A549 (cell line): ENCODE data around the gene ZNF423. TPM values are rescaled to one million over a fixed set of nuclear protein-coding genes. Genes with fewer than 3 reads are reported as not detected.

ENCODE experiments used
- ATAC-seq, 2 experiments: fragments of 200-7000 bp in 1 of 2; fragments of >200 bp in 1 of 2; cut with Nextera tagmentation in 1 of 2; cut with Tn5 transposase in 1 of 2; 3 replicates each; pipeline versions ENCODE4 v1.8.0 to v1.9.1; 2018 to 2020; ENCODE audit warnings: mild to moderate bottlenecking in 1 of 2, moderate library complexity in 1 of 2
- CTCF ChIA-PET: fragments of 300-600 bp; sonication (Branson Sonifier 250); formaldehyde crosslinking; extraction: SDS; loops from one replicate; lab custom pipeline; 2021; ENCODE audit warnings: antibody characterized with exemption, inconsistent platforms; lab: Yijun Ruan, JAX
- POLR2A ChIA-PET: fragments of 350-600 bp; formaldehyde crosslinking; extraction: SDS; loops from one replicate; lab custom pipeline; 2021; ENCODE audit warnings: antibody characterized with exemption, inconsistent platforms; lab: Yijun Ruan, JAX
- DNase-seq, 2 experiments: peaks; one replicate each; pipeline versions ENCODE4 v3.0.0 to v3.0.0-alpha.2; 2011 to 2016; ENCODE audit warnings: low read depth in 1 of 2, low spot score in 1 of 2
- FAIRE-seq: peaks from 2 replicates; lab custom pipeline; 2011; peaks lifted over from hg19 to GRCh38; lab: Jason Lieb, UNC
- H3K27ac ChIP-seq, 2 experiments: fragments of >200 bp; sonication (Bioruptor Twin); formaldehyde crosslinking; 3 replicates each; pipeline ENCODE4 v1.5.1; 2016 to 2017
- H3K4me1 ChIP-seq: fragments of >200 bp; sonication (Bioruptor Twin); formaldehyde crosslinking; 3 replicates; pipeline ENCODE4 v1.6.1; 2016
- H3K4me2 ChIP-seq: fragments of >200 bp; sonication (Bioruptor Twin); formaldehyde crosslinking; 3 replicates; pipeline ENCODE4 v1.6.1; 2016
- H3K4me3 ChIP-seq: fragments of >200 bp; sonication (Bioruptor Twin); formaldehyde crosslinking; 3 replicates; pipeline ENCODE4 v1.5.1; 2016
- H3K9me3 ChIP-seq: fragments of >200 bp; sonication (Bioruptor Twin); formaldehyde crosslinking; 3 replicates; pipeline ENCODE4 v1.6.1; 2016
- BHLHE40 ChIP-seq: IDR thresholded peaks from 2 replicates; pipeline ENCODE4 v1.6.1; 2012; ENCODE audit warnings: low read depth, low read length, inconsistent platforms
- CEBPB ChIP-seq, 2 experiments: fragments of >200 bp in 1 of 2; sonication (Bioruptor Twin) in 1 of 2; formaldehyde crosslinking in 1 of 2; IDR thresholded peaks; 2 replicates each; pipeline ENCODE4 v1.6.1; 2012 to 2016
- EHF ChIP-seq: fragments of 250-450 bp; sonication (Bioruptor Pico); IDR thresholded peaks from 2 replicates; pipeline ENCODE4 v1.5.0; 2020; ENCODE audit warnings: mild to moderate bottlenecking
- FOSB ChIP-seq: fragments of 250-450 bp; sonication (Bioruptor Pico); IDR thresholded peaks from 2 replicates; pipeline ENCODE4 v1.5.0; 2020; ENCODE audit warnings: mild to moderate bottlenecking, moderate library complexity
- HDAC2 ChIP-seq: fragments of 200-600 bp; sonication (generic); IDR thresholded peaks from 2 replicates; pipeline ENCODE4 v1.6.1; 2016
- HES2 ChIP-seq: fragments of >200 bp; sonication (Bioruptor Twin); formaldehyde crosslinking; IDR thresholded peaks from 2 replicates; pipeline ENCODE4 v1.6.1; 2016
- HEYL ChIP-seq: fragments of 250-450 bp; sonication (Bioruptor Pico); IDR thresholded peaks from 2 replicates; pipeline ENCODE4 v1.8.0; 2021; ENCODE audit warnings: mild to moderate bottlenecking, moderate library complexity
- KDM1A ChIP-seq: fragments of 200-600 bp; sonication (generic); IDR thresholded peaks from 2 replicates; pipeline ENCODE4 v1.6.1; 2016; ENCODE audit warnings: low read depth, mild to moderate bottlenecking
- KDM5A ChIP-seq: fragments of 200-600 bp; sonication (generic); IDR thresholded peaks from 2 replicates; pipeline ENCODE4 v1.6.1; 2016; ENCODE audit warnings: antibody characterized with exemption, mild to moderate bottlenecking
- MAFK ChIP-seq: fragments of 450-650 bp; IDR thresholded peaks from 2 replicates; pipeline ENCODE4 v1.6.1; 2014; ENCODE audit not compliant: partially characterized antibody
- NR3C1 ChIP-seq: fragments of >200 bp; sonication (Bioruptor Twin); formaldehyde crosslinking; IDR thresholded peaks from 3 replicates; pipeline ENCODE4 v1.6.1; 2017
- PBX3 ChIP-seq: IDR thresholded peaks from 2 replicates; pipeline ENCODE4 v1.6.1; 2012
- RARB ChIP-seq: fragments of 250-450 bp; sonication (Bioruptor Pico); IDR thresholded peaks from 2 replicates; pipeline ENCODE4 v1.8.0; 2021; ENCODE audit warnings: mild to moderate bottlenecking, moderate library complexity
- SREBF2 ChIP-seq: fragments of 450-650 bp; IDR thresholded peaks from 2 replicates; pipeline ENCODE4 v1.6.1; 2014; ENCODE audit warnings: mild to moderate bottlenecking, moderate library complexity
- ZNF302 ChIP-seq: fragments of 250-450 bp; sonication (Bioruptor Pico); IDR thresholded peaks from 2 replicates; pipeline ENCODE4 v1.9.0; 2021; ENCODE audit warnings: inconsistent platforms, mild to moderate bottlenecking, moderate library complexity
- WGBS: methylation state at CpG from one replicate; pipeline ENCODE4 v1.1.6; 2017; ENCODE audit errors: missing lambda C conversion rate; 5-methylcytosine and 5-hydroxymethylcytosine counted together
- polyA plus RNA-seq, 4 experiments: library from polyadenylated mRNA; depleted of rRNA in 3 of 4; stranded (reverse); fragments of >200 nt; fragmentation: RNase III in 1 of 4; extraction: RNeasy Plus Mini Kit Qiagen cat#74134 plus additional on column Dnase treatment in 1 of 4; gene quantifications; 2 replicates in 3 of 4; 3 replicates in 1 of 4; pipeline ENCODE4 v1.2.3, GENCODE V29; 2011 to 2017
- TF ChIP-seq, protein P1 (sequence below): fragments of >200 bp; sonication (Bioruptor Twin); formaldehyde crosslinking; IDR thresholded peaks from 3 replicates; pipeline ENCODE4 v1.5.1; 2016

The ZNF423 gene
- polyA plus RNA-seq, 2 of the 4 experiments (the other 2 are of a cell fraction), result 0.04 to 0.10 TPM

DNA sequence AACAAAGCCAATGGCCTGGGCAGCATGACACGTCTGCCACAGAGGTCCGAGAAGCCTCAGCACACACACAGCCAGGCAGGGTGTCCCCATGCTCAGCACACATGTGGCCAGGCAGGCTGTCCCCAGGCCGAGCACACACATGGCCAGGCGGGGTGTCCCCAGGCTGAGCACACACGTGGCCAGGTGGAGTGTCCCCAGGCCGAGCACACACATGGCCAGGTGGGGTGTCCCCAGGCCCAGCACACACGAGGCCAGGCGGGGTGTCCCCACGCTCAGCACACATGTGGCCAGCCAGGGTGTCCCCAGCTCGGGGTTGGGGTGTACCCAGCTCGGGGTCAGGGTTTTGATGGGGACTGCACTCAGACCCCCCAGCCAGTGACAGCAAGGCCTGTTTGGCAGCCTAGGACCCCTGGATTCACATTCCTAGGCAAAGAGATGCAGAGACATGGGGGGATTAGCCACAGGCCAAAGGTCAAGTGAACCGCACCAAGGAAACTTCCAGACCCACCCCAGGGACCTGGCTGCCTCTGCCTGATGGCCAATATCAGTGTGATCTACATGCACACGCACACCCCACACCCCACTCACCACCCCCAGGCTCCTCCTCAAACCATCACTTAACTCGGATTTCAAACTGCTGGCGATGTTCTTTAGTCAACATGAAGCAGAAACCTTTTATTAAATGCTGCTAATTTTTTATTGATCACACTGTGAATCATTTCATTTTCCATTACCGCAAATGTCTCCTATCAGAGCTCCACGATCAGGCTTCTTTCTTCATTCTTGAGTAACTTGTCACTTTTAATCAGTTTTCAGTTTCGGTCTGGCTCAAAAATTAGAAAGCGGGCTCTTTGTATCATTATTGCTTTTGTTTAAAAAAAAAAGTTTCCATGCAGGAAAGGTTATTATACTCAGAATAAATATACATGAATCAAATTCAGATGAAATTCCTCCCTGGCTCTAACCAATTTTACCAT, 111.4 kb downstream of the ZNF423 start:
- no peak overlapping the region for H3K27ac ChIP-seq
- no peak for TF ChIP-seq RARB (CRISPR knock-in tag)
- TF ChIP-seq, all 56 proteins: peak for 0
- no peaks in the 10 kb centered on the region for H3K4me1 ChIP-seq
- no peaks in the 10 kb centered on the region for H3K9me3 ChIP-seq
- POLR2A ChIA-PET, result no interaction called here
- no peak for ATAC-seq
- DNase-seq, result no peak
- CTCF ChIA-PET, result interaction anchor here (1.1 to 1.6 kb wide), 2 partner anchors 77 to 111 kb away, joined by 3 read pairs; partner anchors contain the start of gene ZNF423
- no peak overlapping the region for H3K4me3 ChIP-seq
- H3K4me2 ChIP-seq, result no peak overlapping the region
- FAIRE-seq, result no peak
- WGBS, result 39% methylated on average over 10 of the region's 19 CpGs

- FAIRE-seq (no peak), ATAC-seq (no peak), DNase-seq (no peak)
- TF ChIP-seq NR3C1 (no peak), EHF (no peak), SREBF2 (no peak), HEYL (CRISPR knock-in tag) (no peak), HES2 (no peak), FOSB (CRISPR knock-in tag) (no peak)
- H3K9me3 ChIP-seq, result no peaks in the 10 kb centered on the region
- 54% methylated on average over 9 of the region's 10 CpGs for WGBS
- ChIA-PET POLR2A (no interaction called here), CTCF (no interaction called here)
- H3K4me2 ChIP-seq, result no peak overlapping the region
- no peak overlapping the region for H3K27ac ChIP-seq
- no peaks in the 10 kb centered on the region for H3K4me1 ChIP-seq
- H3K4me3 ChIP-seq, result no peak overlapping the region
These were observed 112.3 kb downstream of the ZNF423 start for GRCh38 chr16:49743658-49744057.

DNA sequence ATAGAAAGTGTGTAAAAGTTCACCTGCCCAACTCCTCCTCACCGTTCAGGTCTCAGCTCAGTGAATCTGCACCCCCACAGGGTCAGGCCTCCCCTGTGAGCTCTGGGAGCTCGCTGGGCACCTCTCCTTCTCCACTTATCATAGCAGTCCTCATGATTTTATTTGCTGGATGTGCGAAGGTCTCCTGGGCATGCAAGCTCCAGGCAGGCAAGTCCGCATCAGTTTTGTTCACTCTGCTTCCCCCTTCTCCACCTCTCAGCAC, 112.8 kb downstream of the ZNF423 start:
- CTCF ChIA-PET, result no interaction called here

More for the DNA sequence above, 112.8 kb downstream of the ZNF423 start:
- Histone ChIP-seq H3K27ac (no peak overlapping the region), H3K4me1 (no peaks in the 10 kb centered on the region), H3K4me3 (no peak overlapping the region), H3K9me3 (no peaks in the 10 kb centered on the region), H3K4me2 (no peak overlapping the region)
- WGBS, result 48% methylated on average over 4 of the region's 4 CpGs
- FAIRE-seq (no peak), ATAC-seq (no peak), DNase-seq (no peak)
- POLR2A ChIA-PET, result no interaction called here
- TF ChIP-seq, protein P1, sequence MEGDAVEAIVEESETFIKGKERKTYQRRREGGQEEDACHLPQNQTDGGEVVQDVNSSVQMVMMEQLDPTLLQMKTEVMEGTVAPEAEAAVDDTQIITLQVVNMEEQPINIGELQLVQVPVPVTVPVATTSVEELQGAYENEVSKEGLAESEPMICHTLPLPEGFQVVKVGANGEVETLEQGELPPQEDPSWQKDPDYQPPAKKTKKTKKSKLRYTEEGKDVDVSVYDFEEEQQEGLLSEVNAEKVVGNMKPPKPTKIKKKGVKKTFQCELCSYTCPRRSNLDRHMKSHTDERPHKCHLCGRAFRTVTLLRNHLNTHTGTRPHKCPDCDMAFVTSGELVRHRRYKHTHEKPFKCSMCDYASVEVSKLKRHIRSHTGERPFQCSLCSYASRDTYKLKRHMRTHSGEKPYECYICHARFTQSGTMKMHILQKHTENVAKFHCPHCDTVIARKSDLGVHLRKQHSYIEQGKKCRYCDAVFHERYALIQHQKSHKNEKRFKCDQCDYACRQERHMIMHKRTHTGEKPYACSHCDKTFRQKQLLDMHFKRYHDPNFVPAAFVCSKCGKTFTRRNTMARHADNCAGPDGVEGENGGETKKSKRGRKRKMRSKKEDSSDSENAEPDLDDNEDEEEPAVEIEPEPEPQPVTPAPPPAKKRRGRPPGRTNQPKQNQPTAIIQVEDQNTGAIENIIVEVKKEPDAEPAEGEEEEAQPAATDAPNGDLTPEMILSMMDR, result no peak
- TF ChIP-seq HDAC2 (no peak), KDM5A (no peak), NR3C1 (no peak), KDM1A (no peak), ZNF302 (CRISPR knock-in tag) (no peak), CEBPB (IDR thresholded peaks at IDR 0.05) (no peak), MAFK (no peak), BHLHE40 (no peak), PBX3 (no peak)
